ENCODE measurements around the gene RIPPLY3.
"Not testable (repeated sequence)": the region's sequence is repeated elsewhere in the genome, so short reads cannot be mapped to it uniquely, and the experiment has no call there.

Gene RIPPLY3

DNA sequence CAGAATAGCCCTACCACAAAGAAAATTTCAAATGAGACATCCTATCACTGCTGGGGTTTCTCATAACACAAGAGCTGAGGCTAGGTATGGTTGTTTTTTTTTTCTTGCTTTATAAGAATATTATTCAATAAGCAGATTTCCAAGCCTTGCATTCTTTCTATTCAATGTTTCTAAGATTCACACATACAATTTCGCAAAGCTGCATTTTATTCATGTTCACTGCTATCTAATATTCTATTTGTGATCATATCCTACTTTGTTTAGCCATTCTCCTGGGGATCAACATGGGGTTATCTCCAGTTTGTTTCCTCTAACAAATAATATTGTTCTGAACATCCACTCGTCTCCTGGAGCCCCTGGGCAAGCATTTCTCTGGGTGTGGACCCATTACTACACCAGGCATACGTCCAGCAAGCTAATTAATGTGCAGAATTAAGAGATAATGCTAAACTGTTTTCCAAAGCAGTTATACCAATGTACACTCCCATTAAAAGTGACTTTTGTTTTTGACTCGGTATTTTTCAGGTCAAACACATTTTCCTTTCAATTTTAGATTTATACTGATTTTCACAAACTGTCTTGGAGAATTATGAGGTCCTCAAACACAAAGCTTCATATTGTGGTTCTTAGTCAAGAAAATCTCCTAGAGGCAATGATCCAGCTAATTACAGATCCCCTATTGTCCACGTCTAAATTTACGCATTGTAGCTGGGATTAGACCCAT is 24.4 kb upstream of the RIPPLY3 start:
- DNase-seq, result no peak

DNA sequence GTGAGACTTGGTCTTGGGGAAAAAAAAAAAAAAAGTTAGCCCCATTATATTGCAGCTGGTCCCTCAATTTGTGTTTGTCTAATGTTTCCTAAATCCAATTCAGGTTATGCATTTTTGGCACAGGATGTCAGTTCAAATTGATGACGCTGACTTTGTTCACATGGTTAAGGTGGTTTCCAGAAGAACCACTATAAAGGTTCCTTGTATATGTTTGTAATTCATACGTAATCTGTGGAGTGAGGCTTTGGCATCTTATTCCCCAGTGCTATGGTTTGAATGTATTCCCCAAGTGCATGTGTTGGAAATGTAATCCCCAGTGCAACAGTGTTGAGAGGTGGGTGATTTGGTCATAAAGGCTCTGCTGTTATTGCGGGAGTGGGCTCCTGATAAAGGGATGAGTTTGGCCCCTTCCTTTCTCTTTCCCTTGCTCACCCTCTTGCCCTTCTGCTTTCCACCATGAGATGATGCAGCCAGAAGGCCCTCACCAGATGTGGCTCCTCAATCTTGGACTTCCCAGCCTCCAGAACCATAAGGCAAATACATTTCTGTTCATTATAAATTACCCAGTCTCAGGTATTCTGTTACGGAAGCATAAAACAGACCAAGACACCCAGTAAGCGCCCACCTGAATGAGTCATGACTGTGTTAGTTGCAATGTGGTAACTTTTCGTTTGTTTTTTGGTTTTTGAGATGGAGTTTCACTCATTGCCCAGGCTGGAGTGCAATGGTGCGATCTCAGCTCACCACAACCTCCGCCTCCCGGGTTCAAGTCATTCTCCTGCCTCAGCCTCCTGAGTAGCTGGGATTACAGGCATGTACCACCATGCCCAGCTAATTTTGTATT is 20.5 kb upstream of the RIPPLY3 start:
- DNase-seq, result no peak

DNA sequence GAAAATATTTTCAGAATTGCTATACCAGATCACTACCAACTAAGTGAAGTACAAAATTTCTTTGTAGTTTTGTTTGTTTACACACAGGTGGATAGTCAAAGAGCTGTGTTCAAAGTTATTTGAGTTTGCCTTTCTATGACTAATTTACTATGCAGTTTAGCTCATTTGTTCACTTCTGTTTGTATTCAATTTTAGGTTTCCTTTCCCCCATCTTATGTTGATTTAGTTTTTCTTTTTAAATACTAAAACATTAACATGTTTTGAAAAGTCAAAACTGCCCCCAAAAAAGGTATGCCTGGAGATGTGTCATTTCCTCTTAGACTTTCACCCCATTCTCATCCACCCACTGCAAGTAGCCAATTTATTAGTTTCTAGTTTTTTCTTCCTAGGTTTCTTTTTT is 18.7 kb upstream of the RIPPLY3 start:
- DNase-seq, result no peak

DNA sequence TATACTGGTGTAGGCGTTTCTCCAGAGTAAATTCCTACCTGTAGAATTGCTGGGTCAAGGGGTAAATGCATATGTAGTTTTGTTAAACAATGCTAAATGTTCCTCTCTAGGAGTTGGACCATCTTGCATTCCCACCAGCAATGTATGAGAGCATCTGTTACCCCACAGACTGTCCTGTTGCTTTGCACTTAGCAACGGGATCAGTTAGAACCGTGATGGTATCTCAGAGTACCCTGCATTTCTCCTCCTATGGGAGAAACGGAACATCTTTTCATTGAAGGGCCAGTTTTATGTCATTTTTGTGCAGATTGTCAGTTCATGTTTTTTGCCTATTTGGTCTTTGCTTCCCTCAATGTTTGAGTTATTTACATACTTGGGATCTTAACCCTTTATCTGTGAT is 18.0 kb upstream of the RIPPLY3 start:
- DNase-seq, result no peak

DNA sequence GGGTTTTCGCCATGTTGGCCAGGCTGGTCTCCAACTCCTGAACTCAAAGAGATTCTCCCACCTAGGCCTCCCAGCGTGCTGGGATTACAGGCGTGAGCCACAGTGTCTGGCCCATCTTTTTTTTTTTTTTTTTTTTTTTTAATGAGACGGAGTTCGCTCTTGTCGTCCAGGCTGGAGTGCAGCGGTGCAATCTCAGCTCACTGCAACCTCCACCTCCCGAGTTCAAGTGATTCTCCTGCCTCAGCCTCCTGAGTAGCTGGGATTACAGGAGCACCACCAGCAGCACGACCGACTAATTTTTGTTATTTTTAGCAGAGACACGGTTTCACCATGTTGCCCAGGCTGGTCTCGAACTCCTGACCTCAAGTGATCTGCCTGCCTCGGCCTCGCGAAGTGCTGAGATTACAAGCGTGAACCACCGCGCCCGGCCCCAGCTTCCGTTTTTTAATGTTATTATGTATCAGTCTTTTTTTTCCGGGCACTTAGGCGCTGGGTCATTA is 17.3 kb upstream of the RIPPLY3 start:
- not testable (repeated sequence) for DNase-seq

DNA sequence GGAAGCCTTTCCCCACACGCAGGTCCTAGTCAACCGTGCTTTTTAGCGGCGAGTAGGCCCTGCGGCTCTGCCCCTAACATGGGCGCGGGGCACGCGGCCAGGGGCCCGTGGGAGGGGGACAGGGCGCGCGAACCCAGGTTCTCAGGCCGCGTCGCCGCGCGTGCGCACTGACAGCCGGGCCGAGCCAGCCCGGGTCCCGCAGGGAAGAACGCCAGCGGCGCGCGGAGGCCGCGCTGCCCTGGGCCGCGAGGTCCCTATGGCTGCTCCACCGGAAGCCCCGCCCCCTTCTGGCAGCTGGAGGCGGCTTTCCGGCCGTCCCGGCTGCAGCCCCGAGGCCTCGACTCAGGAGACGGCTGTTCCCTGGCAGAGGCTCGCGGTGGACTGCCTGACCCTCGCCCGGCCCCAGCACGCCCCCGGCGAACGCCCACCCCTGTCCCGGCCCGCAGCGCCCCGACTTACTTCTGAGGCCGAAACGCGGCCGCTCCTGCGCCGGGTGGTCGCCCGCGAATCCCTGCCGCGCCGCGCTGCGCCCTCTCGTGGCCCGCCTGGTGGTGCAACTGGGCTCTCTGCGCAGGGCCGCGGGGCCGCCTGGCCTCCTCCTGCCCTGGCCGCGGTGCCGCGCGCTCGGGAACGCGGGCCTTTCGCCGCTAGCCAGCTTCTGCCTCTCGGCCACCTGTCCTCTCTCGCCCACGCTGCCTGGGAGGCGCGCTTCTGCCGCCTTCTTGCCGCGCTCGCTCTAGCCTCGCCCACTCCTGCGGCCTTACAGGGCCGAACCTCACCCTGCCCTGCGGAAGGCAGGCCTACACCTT is 16.6 kb upstream of the RIPPLY3 start:
- peak; percentile 93 for DNase-seq

DNA sequence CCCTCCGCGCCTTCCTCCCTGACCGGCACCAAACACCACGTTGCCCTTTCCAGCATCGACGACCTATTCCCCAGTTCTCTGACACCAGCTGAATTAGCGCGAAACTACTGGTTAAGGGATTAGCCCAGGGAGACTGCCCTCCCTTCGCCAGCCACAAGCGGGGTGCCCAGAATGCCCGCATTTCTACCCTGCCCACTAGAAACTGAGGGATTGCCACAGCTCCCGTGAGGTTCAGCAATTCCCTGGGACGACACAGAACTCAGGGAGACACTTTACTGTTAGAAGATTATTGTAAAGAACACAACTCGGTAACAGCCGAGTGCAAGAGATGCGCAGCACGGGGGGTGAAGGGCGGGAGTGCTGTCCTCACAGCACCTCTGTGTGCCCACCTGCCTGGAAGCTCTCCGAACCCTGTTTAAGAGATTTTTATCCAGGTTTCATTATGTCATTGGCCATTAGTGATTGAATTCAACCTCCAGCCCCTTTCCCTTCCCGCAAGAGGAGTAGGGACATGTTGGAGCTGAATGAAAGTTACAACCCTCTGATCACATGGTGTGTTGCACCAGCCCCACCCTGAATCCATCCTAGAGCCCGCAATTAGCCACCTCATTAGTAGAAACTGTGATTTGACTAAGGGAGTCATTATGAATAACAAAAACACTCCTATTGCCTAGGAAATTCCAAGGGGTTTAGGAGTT is 15.8 kb upstream of the RIPPLY3 start:
- no peak for DNase-seq

DNA sequence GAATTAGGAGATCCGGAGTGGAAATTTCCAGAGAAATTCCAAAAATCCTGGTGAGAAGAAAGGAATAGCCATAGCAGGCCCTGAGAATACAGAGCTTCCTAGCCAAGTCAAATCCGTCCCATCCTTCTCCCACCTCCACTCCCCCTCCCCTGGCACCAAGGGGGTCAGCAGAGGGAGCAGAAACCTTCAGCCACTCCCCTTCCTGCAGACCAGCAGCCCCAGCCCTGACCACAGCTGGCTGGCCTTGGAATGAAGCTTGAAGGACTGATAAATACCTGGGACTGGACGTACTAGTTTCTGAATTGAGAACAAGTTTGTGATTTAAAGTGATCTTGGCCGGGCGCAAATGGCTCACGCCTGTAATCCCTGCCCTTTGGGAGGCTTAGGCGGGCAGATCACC is 13.8 kb upstream of the RIPPLY3 start:
- no peak for DNase-seq

DNA sequence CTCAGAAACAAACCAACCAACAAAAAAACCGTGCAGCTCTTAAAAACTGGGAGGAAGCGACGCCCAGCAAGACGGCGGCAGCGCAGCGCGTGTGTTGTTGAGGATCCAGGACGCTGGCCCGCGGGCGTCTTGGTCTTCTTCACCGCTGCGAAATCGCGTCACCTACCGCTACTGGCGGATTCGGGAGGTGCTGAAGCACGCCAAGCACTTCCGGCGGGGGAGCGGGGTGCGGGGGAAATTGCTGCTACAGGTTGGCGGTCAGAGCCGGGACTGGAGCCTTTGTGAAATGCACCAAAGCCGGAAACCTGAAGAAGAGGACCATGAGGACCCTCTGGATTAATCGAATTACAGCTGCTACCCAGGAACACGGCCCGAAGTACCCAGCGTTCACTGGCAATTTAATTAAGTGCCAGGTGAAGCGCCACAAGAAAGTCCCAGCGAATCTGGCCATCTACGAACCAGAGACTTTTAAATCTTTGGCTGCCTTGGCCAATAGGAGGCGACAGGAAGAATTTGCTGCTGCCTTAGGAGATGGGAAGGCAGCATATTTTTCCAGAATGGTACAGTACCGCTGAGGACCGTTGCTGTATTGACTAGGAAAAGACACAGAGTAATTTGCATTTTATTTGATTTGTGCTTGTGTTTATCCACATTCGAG is 11.9 kb upstream of the RIPPLY3 start:
- no peak for DNase-seq

DNA sequence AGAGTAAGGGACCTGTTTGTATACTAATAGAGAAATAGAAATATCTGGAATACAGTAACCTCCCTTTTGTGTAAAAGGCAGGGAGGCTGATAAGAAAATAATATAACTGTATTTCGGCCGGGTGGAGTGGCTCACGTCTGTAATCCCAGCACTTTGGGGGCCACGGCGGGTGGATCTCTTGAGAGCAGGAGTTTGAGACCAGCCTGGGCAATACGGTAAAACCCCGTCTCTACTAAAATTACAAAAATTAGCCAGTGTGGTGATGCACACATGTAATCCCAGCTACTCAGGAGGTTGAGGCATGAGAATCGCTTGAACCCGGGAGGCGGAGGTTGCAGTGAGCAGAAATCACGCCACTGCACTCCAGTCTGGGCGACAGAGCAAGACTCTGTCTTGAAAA is 11.2 kb upstream of the RIPPLY3 start:
- DNase-seq, result not testable (repeated sequence)

DNA sequence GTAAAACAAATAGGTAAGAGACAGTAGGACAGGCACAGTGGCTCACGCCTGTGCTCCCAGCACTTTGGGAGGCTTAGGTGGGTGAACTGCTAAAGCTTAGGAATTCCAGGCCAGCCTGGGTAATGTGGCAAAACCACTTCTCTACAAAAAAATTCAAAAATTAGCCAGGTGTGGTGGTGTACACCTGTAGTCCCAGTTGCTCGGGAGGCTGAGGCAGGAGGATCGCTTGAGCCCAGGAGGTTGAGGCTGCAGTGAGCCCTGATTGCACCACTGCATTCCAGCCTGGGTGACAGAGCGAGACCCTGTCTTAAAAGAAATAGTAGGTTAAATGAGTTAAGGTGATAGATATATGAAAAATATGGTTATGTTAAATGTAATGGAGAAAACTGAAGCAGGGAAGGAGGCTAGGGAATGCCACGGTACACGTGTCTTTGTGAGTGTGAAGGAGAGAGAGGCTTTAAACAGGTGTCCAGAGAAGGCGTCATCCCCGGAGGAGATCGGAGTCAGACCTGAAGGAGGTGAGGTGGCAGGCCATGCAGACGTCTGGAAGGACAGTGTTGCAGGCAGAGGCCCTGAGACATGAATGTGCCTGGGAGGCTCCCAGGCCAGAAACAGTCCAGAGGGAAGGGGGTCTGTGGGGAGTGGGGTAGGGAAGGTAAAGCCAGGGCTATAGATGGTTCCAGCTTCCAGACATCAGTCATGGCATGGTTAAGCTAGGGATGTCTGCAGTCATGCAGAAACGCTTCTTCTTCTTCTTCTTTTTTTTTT is 7.2 kb upstream of the RIPPLY3 start:
- no peak for DNase-seq

DNA sequence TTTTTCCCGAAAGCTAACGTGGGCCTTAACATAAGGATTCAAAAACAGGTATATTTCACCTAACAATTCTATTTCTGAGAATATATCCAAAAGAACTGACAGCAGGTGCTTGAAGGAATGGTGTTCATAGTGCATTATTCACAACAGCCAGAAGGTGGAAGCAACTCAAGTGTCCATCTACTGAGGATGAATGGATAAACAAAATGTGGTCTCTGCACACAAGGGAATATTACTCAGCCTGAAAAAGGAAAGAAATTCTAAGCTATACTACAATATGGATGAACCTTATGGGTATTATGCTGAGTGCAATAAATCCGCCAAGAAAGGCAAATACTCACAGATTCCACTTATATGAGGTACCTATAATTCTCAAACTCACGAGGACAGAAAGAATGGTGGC is 6.1 kb upstream of the RIPPLY3 start:
- no peak for DNase-seq

DNA sequence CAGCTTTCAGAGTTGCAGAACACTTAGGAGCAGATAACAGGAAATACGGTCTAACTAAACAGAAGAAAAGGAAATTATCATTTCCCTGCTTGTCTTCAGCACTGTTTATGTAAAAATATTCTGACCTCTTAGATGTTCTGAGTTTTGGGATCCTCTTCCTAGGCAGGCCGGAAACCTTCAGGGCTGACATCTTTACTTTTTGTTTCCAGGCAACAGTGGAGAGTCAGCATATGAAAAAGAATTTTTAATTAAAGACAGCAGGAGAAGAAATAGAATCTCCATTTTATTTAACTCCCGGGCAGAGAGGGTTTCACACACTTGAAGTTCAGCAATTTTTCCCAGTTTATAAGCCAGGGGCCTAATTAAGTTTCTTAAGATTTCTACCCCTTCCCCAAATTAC is 5.1 kb upstream of the RIPPLY3 start:
- DNase-seq, result no peak

DNA sequence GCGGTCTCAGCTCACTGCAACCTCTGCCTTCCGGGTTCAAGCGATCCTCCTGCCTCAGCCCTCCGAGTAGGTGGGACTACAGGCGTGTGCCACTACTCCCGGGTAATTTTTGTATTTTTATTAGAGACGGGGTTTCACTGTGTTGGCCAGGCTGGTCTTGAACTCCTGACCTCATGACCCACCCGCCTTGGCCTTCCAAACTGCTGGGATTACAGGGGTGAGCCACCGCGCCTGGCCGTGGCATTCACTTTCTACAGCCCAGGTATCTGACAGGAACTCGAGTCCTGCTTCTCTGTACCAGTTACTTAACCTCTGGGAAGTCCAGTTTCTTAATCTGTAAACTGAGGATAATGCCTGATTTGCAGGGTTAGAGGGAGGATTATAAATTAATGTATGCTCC is 3.7 kb upstream of the RIPPLY3 start:
- not testable (repeated sequence) for DNase-seq

DNA sequence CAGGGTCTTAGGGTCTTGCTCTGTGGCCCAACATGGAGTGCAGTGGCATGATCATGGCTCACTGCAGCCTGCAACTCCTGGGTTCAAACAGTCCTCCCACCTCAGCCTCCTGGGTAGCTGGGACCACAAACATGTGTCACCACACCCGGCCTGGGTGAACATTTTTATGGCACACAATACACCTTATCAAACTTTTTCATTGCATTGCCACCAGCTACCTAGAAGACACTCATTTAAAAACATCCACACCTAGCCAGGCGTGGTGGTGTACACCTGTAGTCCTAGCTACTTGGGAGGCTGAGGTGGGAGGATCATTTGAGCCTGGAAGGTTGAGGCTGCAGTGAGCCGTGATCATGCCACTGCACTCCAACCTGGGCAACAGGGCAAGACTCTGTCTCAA is 2.6 kb upstream of the RIPPLY3 start:
- not testable (repeated sequence) for DNase-seq

DNA sequence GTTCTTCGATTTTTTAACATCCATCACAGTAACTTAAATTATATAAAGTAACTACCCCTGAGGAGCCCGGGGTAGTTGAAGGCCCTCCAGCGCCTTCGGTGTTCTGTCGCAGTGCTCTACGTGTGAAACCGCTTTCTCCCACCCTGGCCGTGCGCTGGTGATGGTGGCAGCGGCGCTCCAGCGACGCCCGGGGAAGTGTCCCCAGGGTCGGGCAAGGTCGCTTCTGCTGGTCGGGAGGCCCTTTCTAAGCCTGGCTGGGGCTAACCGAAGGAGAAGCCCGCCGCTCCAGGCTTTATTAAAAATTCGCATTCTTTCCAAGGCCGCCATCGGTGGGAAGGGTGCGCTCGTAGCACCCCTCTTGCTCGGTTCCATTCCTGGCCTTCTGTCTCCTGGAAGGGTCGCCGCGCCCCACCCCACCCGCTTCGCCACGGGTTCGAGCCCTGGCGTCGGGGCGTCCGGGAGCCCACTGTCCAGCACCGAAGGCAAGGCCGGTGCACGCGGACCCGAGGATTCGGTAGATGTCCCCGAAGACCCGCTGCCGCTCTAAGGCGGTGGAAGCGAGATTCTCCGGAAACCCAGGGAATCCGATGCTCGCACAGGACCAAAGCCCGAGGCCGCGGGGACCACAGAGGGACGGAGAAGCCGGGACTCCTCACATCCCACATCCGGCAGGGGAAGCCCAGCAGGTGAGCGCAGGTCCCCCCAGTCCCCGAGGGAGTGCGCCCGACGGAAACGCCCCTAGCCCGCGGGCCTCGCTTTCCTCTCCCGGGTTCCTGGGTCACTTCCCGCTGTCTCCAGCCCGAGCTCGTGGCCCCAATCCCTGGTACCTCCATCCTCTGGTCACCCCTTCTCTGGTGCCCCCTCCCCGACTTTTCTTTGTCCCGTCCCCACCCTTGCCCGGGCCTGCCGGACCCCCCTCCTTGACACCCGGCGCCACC is 685 bp upstream of the RIPPLY3 start:
- DNase-seq, result no peak

DNA sequence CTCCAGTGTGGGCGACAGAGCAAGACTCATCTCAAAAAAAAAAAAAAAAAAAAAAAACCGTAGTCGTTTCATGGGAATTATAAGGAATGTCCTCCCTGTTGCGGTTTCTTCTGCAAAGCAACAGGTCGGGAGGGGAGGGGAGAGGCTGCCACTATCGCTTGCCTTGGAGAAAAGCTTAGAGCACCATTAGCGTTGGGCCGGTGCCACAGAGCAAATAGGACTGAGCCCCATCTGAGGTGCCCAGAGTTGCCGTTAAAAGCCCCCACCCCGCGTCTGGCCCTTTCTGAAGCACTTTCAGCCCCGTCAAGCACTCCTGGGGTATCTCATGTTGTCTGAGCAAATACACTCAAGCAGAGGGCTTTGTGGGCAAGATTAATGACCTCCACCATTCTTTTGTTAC is 2.2 kb downstream of the RIPPLY3 start:
- no peak for DNase-seq

DNA sequence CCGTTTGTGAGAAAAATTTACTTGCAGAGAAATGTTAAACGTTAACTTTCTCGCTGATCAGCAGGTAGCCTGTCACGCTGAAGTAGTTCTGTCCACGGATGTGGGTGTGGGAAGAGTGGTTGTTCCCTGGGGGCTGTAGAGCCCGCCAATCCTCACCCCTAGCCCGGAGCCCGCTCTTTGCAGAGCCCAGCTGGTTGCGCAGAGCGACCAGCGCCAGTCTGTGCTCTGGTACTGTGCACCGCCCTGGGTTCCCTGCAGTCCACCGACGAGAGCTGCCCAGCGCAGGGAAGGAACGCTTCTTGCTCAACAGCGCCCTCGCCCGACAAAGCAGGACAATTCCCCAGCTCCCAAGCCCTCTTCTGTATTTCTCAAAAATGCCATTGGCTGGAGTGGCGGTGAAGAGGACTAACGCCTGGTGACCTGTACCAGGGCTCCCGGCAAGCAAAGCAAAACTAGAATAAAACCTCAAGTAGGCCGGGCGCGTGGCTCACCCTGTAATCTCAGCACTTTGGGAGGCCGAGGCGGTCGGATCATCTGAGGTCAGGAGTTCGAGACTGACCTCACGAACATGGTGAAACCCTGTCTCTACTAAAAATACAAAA is 3.3 kb downstream of the RIPPLY3 start:
- DNase-seq, result peak; percentile 79

DNA sequence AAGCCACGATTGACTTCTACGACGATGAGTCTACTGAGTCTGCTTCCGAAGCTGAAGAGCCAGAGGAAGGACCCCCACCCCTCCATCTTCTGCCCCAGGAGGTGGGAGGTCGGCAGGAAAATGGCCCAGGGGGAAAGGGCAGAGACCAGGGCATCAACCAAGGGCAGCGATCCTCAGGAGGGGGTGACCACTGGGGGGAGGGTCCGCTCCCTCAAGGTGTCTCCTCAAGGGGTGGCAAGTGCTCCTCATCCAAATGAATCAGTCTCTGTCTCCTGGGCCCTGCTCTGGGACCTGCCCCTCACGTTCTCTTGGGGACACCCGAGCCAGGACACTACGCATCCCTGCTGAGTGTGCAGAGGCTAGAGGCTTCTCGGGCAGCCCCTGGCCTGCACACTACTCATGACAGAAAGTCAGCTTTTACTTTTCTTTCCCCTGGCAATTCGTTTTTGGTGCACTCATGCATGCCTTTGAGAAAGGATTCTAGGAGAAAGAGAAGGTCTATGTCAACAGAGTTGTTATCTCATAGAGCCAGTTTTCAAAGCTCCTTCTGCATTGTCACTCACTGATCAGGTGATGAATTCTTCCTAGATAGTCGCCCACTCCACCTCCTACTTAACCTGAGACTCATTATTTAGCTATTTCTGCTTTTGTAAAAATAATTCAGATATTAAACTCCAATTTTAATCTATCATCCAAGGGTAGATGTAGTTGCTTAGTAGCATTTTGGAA is 11.6 kb downstream of the RIPPLY3 start:
- DNase-seq, result no peak
